NB4 (cell line): ENCODE measurements around the gene SLC24A4.
A peak's percentile ranks its signal among the peaks of the same experiment; 100 is the strongest.

ENCODE experiments used
- CTCF ChIP-seq: IDR thresholded peaks from one replicate; pipeline ENCODE4 v1.5.1; 2012; ENCODE audit warnings: low read depth, low read length
- MAX ChIP-seq: IDR thresholded peaks from 2 replicates; pipeline ENCODE4 v1.6.1; 2011; ENCODE audit warnings: low read depth, low read length
- POLR2A ChIP-seq: IDR thresholded peaks from 2 replicates; pipeline ENCODE4 v1.6.1; 2011; ENCODE audit warnings: mild to moderate bottlenecking; ENCODE audit not compliant: insufficient read length; ENCODE audit errors: extremely low read depth

GRCh38 chr14:92472860-92473259, 149.9 kb downstream of the SLC24A4 start:
- TF ChIP-seq CTCF (no peak), POLR2A (no peak), MAX (peak; percentile 58; the same call in 1 of the 2 replicates)
